Loucy (cell line): Measurements from ENCODE around the gene TRIO.

Experiments used
- H2AFZ ChIP-seq: fragments of 200-600 bp; sonication (generic); 2 replicates; pipeline ENCODE4 v1.6.0; 2016; ENCODE audit warnings: antibody characterized with exemption, mild to moderate bottlenecking, low read length, moderate library complexity
- H3F3A ChIP-seq: fragments of 200-600 bp; 2 replicates; pipeline ENCODE4 v1.6.0; 2016; ENCODE audit warnings: antibody characterized with exemption, low read depth, mild to moderate bottlenecking
- H3K27me3 ChIP-seq: fragments of 200-600 bp; sonication (generic); 2 replicates; pipeline ENCODE4 v1.6.1; 2014; ENCODE audit warnings: low read length, mild to moderate bottlenecking; ENCODE audit not compliant: insufficient read depth, poor library complexity, severe bottlenecking
- H3K36me3 ChIP-seq: fragments of 200-600 bp; sonication (generic); 2 replicates; pipeline ENCODE4 v1.6.1; 2016; ENCODE audit warnings: low read length; ENCODE audit not compliant: insufficient read depth
- H3K4me1 ChIP-seq: fragments of 200-600 bp; sonication (generic); 2 replicates; pipeline ENCODE4 v1.5.1; 2014; ENCODE audit warnings: low read length, mild to moderate bottlenecking; ENCODE audit not compliant: insufficient read depth, poor library complexity, severe bottlenecking
- H3K4me2 ChIP-seq: fragments of 200-600 bp; sonication (generic); 2 replicates; pipeline ENCODE4 v1.6.0; 2014; ENCODE audit warnings: antibody characterized with exemption, low read length, low read depth, mild to moderate bottlenecking; ENCODE audit not compliant: poor library complexity, severe bottlenecking
- H3K4me3 ChIP-seq: fragments of 200-600 bp; sonication (generic); 2 replicates; pipeline ENCODE4 v1.5.1; 2014; ENCODE audit warnings: low read length, mild to moderate bottlenecking, mixed read lengths; ENCODE audit not compliant: poor library complexity, severe bottlenecking
- H3K79me2 ChIP-seq: fragments of 200-600 bp; sonication (generic); 2 replicates; pipeline ENCODE4 v1.6.1; 2014; ENCODE audit warnings: low read length; ENCODE audit not compliant: insufficient read depth
- H3K9ac ChIP-seq: fragments of 200-600 bp; sonication (generic); 2 replicates; pipeline ENCODE4 v1.6.0; 2014; ENCODE audit warnings: mild to moderate bottlenecking, low read depth, low read length, moderate library complexity; ENCODE audit not compliant: poor library complexity, severe bottlenecking
- H3K9me2 ChIP-seq: fragments of 200-600 bp; sonication (generic); replicated peaks from 2 replicates; pipeline ENCODE4 v1.6.1; 2016; ENCODE audit warnings: low read depth, low read length, mixed read lengths
- H3K9me3 ChIP-seq: fragments of 200-600 bp; sonication (generic); 2 replicates; pipeline ENCODE4 v1.6.1; 2014; ENCODE audit warnings: mild to moderate bottlenecking, antibody characterized with exemption, low read length, low read depth; ENCODE audit not compliant: insufficient read depth
- H4K20me1 ChIP-seq: fragments of 200-600 bp; sonication (generic); 2 replicates; pipeline ENCODE4 v1.6.0; 2014; ENCODE audit warnings: antibody characterized with exemption, low read length, mild to moderate bottlenecking; ENCODE audit not compliant: insufficient read depth, poor library complexity, severe bottlenecking
- EZH2phosphoT487 ChIP-seq: fragments of 200-600 bp; IDR thresholded peaks from 2 replicates; pipeline ENCODE4 v1.6.1; 2018; ENCODE audit warnings: antibody characterized with exemption, mild to moderate bottlenecking, moderate library complexity, borderline replicate concordance
- TF ChIP-seq, protein P1 (sequence below): fragments of 200-600 bp; sonication (generic); conservative IDR thresholded peaks from 2 replicates; pipeline ENCODE4 v1.5.1; 2014; ENCODE audit warnings: mild to moderate bottlenecking, antibody characterized with exemption, low read length

The TRIO gene

DNA sequence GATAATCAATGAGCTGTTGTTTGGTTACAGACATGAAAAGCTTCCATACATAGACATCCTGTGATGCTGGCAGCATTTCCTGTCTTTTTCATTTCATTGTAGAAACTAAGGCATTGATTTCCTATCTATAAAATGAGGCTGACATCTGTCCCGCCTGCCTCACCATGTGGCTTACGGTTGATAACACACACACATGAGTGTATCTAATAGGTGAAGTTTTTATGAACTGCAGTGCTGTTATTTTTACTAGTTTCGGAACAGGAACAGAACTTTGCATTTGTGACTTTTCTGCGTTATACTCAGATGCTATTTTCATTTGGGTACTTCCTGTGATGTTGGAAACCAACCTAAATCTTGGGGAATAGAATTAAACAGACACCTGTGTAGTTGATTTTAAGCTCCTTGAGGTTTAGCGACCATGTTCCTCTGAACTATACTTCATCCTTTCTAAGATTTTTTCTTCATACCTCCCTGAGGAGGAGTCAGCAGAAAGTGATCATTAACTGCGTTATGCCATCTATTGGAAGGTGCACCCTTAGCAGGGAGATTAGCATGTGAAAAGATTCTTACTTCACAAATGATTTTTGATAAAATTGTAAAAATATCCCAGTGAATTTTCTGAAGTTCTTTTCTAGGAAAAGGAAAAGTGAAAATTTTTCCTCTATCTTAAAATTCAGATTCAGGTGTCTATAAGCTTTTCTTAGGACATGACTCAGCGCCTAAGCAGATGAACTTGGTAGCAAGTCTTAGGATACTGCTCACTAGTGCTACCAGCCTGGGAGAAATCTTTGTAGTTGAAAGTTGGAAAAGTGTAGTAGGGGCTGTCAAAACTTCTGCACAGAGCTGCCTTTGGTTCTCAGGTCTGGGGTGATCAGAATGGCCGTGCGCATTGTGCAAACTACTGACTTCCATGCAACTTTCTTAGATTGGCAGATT, 134.5 kb downstream of the TRIO start:
- no peak overlapping the region for H2AFZ ChIP-seq
- no peaks in the 10 kb centered on the region for H3F3A ChIP-seq
- H3K27me3 ChIP-seq: no peaks in the 10 kb centered on the region
- peaks cover 20% of the 10 kb centered on the region for H3K4me1 ChIP-seq
- no peaks in the 10 kb centered on the region for H3K9me2 ChIP-seq
- TF ChIP-seq, protein P1, sequence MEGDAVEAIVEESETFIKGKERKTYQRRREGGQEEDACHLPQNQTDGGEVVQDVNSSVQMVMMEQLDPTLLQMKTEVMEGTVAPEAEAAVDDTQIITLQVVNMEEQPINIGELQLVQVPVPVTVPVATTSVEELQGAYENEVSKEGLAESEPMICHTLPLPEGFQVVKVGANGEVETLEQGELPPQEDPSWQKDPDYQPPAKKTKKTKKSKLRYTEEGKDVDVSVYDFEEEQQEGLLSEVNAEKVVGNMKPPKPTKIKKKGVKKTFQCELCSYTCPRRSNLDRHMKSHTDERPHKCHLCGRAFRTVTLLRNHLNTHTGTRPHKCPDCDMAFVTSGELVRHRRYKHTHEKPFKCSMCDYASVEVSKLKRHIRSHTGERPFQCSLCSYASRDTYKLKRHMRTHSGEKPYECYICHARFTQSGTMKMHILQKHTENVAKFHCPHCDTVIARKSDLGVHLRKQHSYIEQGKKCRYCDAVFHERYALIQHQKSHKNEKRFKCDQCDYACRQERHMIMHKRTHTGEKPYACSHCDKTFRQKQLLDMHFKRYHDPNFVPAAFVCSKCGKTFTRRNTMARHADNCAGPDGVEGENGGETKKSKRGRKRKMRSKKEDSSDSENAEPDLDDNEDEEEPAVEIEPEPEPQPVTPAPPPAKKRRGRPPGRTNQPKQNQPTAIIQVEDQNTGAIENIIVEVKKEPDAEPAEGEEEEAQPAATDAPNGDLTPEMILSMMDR: peak; percentile 29
- no peak for TF ChIP-seq EZH2phosphoT487
- peaks cover 14% of the 10 kb centered on the region; the same call in 1 of the 2 replicates for H3K36me3 ChIP-seq
- H3K4me2 ChIP-seq: peak overlapping the region; percentile 46
- no peaks in the 10 kb centered on the region for H3K9me3 ChIP-seq
- H4K20me1 ChIP-seq: peaks cover 16% of the 10 kb centered on the region
- no peak overlapping the region for H3K9ac ChIP-seq
- peak overlapping the region; percentile 6 for H3K4me3 ChIP-seq
- H3K79me2 ChIP-seq: peaks cover 34% of the 10 kb centered on the region; the same call in 1 of the 2 replicates

DNA sequence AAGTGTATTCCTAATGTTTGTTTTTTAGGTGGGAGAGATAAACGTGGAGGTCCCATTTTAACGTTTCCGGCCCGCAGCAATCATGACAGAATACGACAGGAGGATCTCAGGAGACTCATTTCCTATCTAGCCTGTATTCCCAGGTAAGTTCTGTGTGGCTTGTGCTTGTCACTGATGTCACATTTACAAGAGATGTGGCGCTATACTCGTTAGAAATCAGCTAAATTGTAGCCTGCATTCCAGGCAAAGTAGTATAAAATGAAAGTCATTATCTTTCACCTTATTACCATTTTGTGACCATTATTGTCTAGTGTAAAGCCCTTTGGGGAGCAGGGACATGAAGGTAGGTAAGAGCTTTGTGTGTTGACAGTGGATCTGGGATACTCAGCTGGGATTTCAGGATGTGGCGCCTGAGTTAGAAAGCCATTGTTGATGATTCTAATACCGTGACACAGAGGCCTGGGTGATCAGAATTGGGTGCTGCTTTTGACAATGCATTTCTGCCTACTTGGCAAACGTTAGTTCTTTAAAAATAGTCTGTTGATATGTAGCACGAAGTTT, 137.2 kb downstream of the TRIO start:
- Histone ChIP-seq H3K9ac (no peak overlapping the region), H3K4me2 (no peak overlapping the region), H3K9me3 (no peaks in the 10 kb centered on the region), H3K4me1 (peaks cover 20% of the 10 kb centered on the region), H2AFZ (no peak overlapping the region), H3K27me3 (no peaks in the 10 kb centered on the region), H3K79me2 (peaks cover 22% of the 10 kb centered on the region; the same call in 1 of the 2 replicates), H3K9me2 (no peaks in the 10 kb centered on the region), H3K36me3 (peaks cover 27% of the 10 kb centered on the region; the same call in 1 of the 2 replicates), H4K20me1 (peaks cover 16% of the 10 kb centered on the region), H3K4me3 (no peak overlapping the region), H3F3A (no peaks in the 10 kb centered on the region)
- no peak for TF ChIP-seq EZH2phosphoT487
- TF ChIP-seq, protein P1: no peak

DNA sequence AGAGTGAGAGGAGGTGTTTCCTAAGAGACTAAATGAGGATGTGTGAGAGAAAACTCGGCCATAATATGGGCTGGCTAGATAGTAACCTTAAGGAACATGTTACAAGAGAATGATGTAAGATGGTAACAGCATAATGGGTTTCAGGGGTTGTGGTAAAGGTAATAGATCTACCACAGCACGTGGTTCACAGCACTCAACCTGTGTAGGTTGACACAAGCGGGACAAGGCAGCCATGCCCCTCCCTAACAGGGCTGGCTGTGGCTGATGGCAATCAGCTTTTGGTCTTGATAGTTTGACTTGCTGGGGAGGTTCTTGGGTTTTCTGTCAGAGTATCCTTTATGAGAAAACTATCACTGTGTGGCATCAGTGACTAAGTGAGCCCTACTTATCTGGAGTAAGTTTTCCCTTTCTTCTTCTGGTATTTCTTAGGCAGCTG, 138.6 kb downstream of the TRIO start:
- Histone ChIP-seq H3K9ac (no peak overlapping the region), H3F3A (no peaks in the 10 kb centered on the region), H3K4me2 (no peak overlapping the region), H3K4me1 (peaks cover 16% of the 10 kb centered on the region), H2AFZ (no peak overlapping the region), H3K79me2 (peaks cover 21% of the 10 kb centered on the region; the same call in 1 of the 2 replicates), H4K20me1 (peaks cover 14% of the 10 kb centered on the region), H3K4me3 (no peak overlapping the region), H3K36me3 (peaks cover 29% of the 10 kb centered on the region; the same call in 1 of the 2 replicates), H3K27me3 (no peaks in the 10 kb centered on the region), H3K9me3 (no peaks in the 10 kb centered on the region), H3K9me2 (no peaks in the 10 kb centered on the region)
- TF ChIP-seq, protein P1: no peak
- no peak for TF ChIP-seq EZH2phosphoT487
